Transverse colon (tissue), 4 donors: ENCODE data around the gene SBNO1.
"Not testable (repeated sequence)": the region's sequence is repeated elsewhere in the genome, so short reads cannot be mapped to it uniquely, and the experiment has no call there.

Source experiments
- POLR2AphosphoS5 ChIP-seq, 3 donors: sonication (generic); formaldehyde crosslinking; IDR thresholded peaks; one replicate each; pipeline ENCODE4 v1.6.1; 2016; ENCODE audit warnings: antibody characterized with exemption in 3 of 3
- TF ChIP-seq, protein P1 (sequence below), 5 experiments: fragments of 200-600 bp in 3 of 5; fragments of 450-650 bp in 2 of 5; sonication (generic) in 3 of 5; IDR thresholded peaks; 1 replicate in 2 of 5; 2 replicates in 3 of 5; pipeline ENCODE4 v1.5.1; 2016 to 2017; ENCODE audit warnings: antibody characterized with exemption in 5 of 5, inconsistent platforms in 3 of 5, mild to moderate bottlenecking in 2 of 5, moderate library complexity in 1 of 5

DNA sequence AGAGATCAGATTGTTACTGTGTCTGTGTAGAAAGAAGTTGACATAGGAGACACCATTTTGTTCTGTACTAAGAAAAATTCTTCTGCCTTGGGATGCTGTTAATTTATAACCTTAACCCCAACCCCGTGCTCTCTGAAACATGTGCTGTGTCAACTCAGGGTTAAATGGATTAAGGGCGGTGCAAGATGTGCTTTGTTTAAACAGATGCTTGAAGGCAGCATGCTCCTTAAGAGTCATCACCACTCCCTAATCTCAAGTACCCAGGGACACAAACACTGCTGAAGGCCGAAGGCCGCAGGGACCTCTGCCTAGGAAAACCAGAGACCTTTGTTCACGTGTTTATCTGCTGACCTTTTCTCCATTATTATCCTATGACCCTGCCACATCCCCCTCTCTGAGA, 7.8 kb upstream of the SBNO1 start:
- TF ChIP-seq, protein P1, sequence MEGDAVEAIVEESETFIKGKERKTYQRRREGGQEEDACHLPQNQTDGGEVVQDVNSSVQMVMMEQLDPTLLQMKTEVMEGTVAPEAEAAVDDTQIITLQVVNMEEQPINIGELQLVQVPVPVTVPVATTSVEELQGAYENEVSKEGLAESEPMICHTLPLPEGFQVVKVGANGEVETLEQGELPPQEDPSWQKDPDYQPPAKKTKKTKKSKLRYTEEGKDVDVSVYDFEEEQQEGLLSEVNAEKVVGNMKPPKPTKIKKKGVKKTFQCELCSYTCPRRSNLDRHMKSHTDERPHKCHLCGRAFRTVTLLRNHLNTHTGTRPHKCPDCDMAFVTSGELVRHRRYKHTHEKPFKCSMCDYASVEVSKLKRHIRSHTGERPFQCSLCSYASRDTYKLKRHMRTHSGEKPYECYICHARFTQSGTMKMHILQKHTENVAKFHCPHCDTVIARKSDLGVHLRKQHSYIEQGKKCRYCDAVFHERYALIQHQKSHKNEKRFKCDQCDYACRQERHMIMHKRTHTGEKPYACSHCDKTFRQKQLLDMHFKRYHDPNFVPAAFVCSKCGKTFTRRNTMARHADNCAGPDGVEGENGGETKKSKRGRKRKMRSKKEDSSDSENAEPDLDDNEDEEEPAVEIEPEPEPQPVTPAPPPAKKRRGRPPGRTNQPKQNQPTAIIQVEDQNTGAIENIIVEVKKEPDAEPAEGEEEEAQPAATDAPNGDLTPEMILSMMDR (IDR thresholded peaks at IDR 0.05) = not testable (repeated sequence)
- TF ChIP-seq POLR2AphosphoS5 (IDR thresholded peaks at IDR 0.05) = not testable (repeated sequence)
